Measurements from ENCODE around the gene CCL8. TPM values are rescaled to one million over a fixed set of nuclear protein-coding genes. Genes with fewer than 3 reads are reported as not detected.

CCL8 gene
- polyA plus RNA-seq, 1 of the 3 experiments (the other 2 are of a cell fraction) = not detected

DNA sequence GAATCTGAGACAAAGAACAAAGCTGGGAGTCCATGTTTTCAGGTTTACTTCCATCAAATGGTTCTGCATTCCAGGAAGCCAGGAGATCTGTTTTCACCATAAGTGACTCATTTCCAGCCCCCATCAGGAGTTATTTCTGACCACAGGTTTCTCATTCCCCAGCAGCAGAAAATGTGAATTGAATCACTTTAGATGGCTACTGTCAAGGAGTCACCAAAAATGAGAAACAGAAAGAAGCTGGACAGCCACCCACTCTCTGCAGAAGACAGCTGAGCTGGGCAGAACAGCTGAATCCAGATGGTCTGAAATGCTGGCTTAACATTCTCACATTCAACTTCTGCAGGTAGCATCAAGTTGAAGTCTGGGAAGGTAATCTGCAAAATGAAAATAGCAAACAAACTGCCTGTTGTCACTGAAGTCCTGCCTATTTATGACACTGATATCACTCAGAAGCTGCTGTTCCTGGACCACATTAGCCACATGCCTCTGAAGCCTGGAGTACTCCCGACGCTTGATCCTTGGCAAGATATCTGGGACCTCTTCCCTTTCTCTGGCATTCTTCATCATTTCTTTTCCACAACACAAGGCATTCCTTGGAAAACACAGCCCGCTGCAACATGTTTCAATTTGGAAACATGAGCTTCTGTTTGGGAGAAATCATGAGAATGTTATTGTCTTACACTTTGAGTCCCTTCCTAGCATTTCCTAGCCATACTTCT is 18.4 kb upstream of the CCL8 start (continued):
- TF ChIP-seq, protein P1, sequence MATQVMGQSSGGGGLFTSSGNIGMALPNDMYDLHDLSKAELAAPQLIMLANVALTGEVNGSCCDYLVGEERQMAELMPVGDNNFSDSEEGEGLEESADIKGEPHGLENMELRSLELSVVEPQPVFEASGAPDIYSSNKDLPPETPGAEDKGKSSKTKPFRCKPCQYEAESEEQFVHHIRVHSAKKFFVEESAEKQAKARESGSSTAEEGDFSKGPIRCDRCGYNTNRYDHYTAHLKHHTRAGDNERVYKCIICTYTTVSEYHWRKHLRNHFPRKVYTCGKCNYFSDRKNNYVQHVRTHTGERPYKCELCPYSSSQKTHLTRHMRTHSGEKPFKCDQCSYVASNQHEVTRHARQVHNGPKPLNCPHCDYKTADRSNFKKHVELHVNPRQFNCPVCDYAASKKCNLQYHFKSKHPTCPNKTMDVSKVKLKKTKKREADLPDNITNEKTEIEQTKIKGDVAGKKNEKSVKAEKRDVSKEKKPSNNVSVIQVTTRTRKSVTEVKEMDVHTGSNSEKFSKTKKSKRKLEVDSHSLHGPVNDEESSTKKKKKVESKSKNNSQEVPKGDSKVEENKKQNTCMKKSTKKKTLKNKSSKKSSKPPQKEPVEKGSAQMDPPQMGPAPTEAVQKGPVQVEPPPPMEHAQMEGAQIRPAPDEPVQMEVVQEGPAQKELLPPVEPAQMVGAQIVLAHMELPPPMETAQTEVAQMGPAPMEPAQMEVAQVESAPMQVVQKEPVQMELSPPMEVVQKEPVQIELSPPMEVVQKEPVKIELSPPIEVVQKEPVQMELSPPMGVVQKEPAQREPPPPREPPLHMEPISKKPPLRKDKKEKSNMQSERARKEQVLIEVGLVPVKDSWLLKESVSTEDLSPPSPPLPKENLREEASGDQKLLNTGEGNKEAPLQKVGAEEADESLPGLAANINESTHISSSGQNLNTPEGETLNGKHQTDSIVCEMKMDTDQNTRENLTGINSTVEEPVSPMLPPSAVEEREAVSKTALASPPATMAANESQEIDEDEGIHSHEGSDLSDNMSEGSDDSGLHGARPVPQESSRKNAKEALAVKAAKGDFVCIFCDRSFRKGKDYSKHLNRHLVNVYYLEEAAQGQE (IDR thresholded peaks at IDR 0.05; ENCODE audit: low read depth, low read length) = peak; percentile 73; the same call in 1 of the 2 replicates
- TF ChIP-seq MEF2A (IDR thresholded peaks at IDR 0.05; ENCODE audit: borderline replicate concordance, low read depth) (peak; percentile 69; the same call in 1 of the 2 replicates), NRF1 (IDR thresholded peaks at IDR 0.05; ENCODE audit: low read depth, low read length) (no peak), FOXM1 (IDR thresholded peaks at IDR 0.05; ENCODE audit: low read depth) (no peak), TCF12 (IDR thresholded peaks at IDR 0.05) (peak; percentile 90), NFIC (IDR thresholded peaks at IDR 0.05; ENCODE audit: borderline replicate concordance) (peak; percentile 43; the same call in 1 of the 2 replicates), RCOR1 (IDR thresholded peaks at IDR 0.05; ENCODE audit: low read length) (no peak), GATA2 (CRISPR knock-in tag; IDR thresholded peaks at IDR 0.05) (no peak), FOXJ3 (CRISPR knock-in tag; IDR thresholded peaks at IDR 0.05) (no peak), RFX5 (IDR thresholded peaks at IDR 0.05; ENCODE audit: low read length) (no peak)
- TF ChIP-seq, protein P2, sequence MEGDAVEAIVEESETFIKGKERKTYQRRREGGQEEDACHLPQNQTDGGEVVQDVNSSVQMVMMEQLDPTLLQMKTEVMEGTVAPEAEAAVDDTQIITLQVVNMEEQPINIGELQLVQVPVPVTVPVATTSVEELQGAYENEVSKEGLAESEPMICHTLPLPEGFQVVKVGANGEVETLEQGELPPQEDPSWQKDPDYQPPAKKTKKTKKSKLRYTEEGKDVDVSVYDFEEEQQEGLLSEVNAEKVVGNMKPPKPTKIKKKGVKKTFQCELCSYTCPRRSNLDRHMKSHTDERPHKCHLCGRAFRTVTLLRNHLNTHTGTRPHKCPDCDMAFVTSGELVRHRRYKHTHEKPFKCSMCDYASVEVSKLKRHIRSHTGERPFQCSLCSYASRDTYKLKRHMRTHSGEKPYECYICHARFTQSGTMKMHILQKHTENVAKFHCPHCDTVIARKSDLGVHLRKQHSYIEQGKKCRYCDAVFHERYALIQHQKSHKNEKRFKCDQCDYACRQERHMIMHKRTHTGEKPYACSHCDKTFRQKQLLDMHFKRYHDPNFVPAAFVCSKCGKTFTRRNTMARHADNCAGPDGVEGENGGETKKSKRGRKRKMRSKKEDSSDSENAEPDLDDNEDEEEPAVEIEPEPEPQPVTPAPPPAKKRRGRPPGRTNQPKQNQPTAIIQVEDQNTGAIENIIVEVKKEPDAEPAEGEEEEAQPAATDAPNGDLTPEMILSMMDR (IDR thresholded peaks at IDR 0.05) = no peak
- TF ChIP-seq, protein P3, sequence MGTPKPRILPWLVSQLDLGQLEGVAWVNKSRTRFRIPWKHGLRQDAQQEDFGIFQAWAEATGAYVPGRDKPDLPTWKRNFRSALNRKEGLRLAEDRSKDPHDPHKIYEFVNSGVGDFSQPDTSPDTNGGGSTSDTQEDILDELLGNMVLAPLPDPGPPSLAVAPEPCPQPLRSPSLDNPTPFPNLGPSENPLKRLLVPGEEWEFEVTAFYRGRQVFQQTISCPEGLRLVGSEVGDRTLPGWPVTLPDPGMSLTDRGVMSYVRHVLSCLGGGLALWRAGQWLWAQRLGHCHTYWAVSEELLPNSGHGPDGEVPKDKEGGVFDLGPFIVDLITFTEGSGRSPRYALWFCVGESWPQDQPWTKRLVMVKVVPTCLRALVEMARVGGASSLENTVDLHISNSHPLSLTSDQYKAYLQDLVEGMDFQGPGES (IDR thresholded peaks at IDR 0.05; ENCODE audit: low read depth, low read length) = no peak
- TF ChIP-seq, protein P4, sequence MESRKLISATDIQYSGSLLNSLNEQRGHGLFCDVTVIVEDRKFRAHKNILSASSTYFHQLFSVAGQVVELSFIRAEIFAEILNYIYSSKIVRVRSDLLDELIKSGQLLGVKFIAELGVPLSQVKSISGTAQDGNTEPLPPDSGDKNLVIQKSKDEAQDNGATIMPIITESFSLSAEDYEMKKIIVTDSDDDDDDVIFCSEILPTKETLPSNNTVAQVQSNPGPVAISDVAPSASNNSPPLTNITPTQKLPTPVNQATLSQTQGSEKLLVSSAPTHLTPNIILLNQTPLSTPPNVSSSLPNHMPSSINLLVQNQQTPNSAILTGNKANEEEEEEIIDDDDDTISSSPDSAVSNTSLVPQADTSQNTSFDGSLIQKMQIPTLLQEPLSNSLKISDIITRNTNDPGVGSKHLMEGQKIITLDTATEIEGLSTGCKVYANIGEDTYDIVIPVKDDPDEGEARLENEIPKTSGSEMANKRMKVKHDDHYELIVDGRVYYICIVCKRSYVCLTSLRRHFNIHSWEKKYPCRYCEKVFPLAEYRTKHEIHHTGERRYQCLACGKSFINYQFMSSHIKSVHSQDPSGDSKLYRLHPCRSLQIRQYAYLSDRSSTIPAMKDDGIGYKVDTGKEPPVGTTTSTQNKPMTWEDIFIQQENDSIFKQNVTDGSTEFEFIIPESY (IDR thresholded peaks at IDR 0.05; ENCODE audit: borderline replicate concordance, low read depth) = no peak

Data from SK-N-SH (cell line).